Activated CD8-positive, alpha-beta memory T cell treated with anti-CD3 and anti-CD28 coated beads for 24 hours (primary cell): Measurements from ENCODE around the gene FOXP2.
"Not testable (repeated sequence)": the region's sequence is repeated elsewhere in the genome, so short reads cannot be mapped to it uniquely, and the experiment has no call there.

Source experiments
- DNase-seq: peaks from one replicate; pipeline ENCODE4 v3.0.0-alpha.2; 2020

FOXP2 gene

DNA sequence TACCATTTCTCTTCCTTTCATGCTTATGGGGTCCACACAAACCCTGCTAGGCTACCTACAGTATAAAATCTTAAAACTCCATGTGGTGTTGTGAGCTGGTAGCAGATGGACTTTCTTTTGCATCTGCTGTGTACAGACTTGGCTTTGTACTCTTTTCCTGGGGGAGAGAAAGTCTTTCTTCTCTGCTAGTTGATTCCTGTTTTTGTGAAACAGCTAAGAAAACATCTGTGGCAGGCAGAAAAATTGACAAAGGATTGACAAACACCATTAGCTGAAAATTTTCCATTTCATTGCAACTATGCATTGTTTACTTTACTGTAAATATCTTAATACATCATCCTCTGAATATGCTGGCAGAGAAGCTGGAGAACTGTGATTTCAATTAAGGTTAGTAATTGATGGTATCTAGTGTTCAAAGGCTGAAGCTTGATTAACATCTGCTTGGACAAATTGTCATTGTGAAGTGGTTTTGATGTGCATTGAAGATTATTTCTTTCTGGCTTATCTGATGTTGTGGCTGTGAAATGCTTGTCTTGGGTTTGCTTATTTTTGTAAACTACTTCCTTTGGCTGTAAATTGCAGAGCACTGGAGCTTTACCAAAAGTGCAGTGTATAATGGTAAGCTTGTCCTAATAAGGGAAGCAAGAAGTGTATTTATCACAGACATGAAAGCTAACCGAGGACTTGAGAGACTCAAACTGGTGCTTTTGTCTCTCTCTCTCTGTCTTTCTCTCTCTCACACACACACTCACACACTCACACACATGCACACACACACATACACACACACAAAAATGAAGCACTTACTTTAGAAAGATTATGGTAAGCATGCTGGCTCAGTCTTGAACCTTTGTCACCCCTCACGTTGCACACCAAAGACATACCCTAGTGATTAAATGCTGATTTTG is at the start of gene FOXP2:
Gene FOXP2 (plus strand): TSS at position 660 of the 908 bp plus-strand sequence. CDS start 11,697 bp downstream, outside the sequence.
- no peak for DNase-seq

DNA sequence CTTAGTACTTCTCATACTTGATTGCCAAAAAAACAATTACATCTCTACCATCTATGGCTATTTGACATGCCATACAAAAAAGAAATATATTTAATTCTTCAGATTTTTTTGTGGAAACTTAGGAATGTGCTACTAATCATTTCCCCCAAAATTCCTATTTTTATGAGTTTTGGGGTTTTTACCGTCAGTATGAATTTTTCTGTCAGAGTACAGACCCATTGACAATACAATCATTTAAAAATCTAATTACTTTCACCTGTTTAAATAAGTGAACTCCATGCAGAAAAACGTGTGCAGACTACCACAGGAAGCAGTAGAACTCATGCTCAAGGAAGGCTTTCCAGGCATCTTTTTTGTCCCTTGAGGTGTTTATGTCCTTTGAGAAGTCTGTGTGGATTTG is 48.8 kb upstream of the FOXP2 start:
- no peak for DNase-seq

GRCh38 chr7:114368492-114368891 is 46.1 kb upstream of the FOXP2 start:
- no peak for DNase-seq

- DNase-seq: no peak
Measured at GRCh38 chr7:114369294-114369693, 45.3 kb upstream of the FOXP2 start.

- DNase-seq: no peak
Measured at GRCh38 chr7:114372619-114373018, 42.0 kb upstream of the FOXP2 start.

DNA sequence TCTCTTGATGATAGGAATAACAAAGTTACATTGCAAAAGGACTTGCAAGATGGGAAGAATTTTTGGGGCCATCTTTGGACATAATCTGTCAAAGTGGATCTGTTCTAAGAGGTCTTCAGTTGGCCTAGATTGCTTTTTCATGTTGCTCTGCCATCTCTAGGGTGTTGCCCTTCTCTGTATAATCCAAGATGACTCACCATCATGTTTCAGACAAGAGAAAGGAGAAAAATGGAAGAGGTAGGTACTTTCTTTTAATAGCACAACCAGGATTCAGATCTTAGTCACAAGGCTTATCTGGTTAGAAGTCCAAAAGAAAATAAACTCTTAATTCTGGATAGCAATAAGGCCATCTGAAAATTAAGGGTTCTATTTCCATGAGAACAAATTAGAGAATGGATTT is 38.7 kb upstream of the FOXP2 start:
- no peak for DNase-seq

GRCh38 chr7:114383946-114384345 is 30.7 kb upstream of the FOXP2 start:
- DNase-seq: not testable (repeated sequence)

- DNase-seq: not testable (repeated sequence)
Measured at GRCh38 chr7:114384346-114384745, 30.3 kb upstream of the FOXP2 start.

DNA sequence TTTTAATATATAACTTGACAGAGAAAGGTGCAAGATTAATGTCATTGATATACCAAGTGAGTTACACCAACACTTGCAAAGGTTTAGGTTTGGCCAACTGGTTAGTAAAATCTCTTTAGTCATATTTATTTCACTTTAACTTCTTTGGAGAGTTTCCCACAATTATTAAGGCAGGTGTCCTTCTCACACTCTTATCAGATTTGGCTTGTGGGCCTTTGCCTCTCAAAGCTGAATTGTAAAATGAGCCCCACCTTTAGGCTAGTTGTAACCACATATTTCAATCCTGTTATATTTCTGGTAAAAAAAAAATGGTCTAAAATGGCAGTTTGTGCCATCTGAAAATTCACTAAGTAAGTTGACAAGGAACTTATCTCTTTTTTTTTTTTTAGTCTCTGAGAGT is 26.6 kb upstream of the FOXP2 start:
- DNase-seq: no peak

GRCh38 chr7:114392686-114393085 is 21.9 kb upstream of the FOXP2 start:
- no peak for DNase-seq

GRCh38 chr7:114402876-114403635 is 11.6 kb upstream of the FOXP2 start:
- no peak for DNase-seq

DNA sequence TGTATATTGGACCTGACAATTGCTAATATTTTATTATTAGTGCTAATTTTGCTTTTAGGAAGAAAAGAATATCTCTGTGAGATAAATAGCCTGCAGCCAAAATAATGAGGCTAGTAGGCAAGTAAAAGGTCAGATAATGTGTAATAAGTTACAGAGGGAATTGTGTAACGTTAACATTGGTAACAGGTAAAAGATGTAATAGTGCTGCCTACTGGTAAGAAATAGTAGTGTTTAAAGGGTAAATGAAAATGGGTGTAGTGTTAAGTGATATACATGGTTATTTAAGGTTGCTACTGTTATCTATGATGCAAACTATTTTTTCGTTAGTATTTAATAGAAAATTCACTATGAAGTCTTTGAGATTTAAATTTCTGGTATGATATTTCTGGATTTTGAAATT is 9.2 kb upstream of the FOXP2 start:
- no peak for DNase-seq

DNA sequence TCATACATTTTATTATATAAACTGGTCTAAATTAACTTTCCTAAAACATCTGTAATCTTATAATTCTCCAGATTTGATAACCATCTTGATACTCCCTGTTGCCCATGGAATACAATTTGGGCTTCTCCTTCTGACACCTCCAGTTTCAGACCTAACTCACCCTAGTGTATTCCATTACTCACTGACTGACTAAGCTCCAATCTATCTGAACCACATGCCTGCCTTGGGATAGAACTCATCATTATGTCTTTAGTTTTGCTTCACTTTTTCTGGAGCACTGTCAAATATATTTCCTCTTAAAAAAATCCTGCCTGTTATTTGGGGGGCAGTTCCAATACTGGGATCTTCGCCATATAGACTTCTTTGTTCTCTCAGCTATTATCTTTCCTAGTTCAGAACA is 4.9 kb upstream of the FOXP2 start:
- DNase-seq: no peak

- no peak for DNase-seq
Measured at GRCh38 chr7:114412548-114412947, 2.1 kb upstream of the FOXP2 start.

- no peak for DNase-seq
Measured at GRCh38 chr7:114413761-114414155, 857 bp upstream of the FOXP2 start.

- DNase-seq: no peak
Measured at GRCh38 chr7:114415064-114415989, 712 bp downstream of the FOXP2 start.

GRCh38 chr7:114416129-114416990 is 1.7 kb downstream of the FOXP2 start:
- no peak for DNase-seq

GRCh38 chr7:114417290-114417689 is 2.7 kb downstream of the FOXP2 start:
- no peak for DNase-seq

GRCh38 chr7:114418117-114418516 is 3.5 kb downstream of the FOXP2 start:
- no peak for DNase-seq

DNA sequence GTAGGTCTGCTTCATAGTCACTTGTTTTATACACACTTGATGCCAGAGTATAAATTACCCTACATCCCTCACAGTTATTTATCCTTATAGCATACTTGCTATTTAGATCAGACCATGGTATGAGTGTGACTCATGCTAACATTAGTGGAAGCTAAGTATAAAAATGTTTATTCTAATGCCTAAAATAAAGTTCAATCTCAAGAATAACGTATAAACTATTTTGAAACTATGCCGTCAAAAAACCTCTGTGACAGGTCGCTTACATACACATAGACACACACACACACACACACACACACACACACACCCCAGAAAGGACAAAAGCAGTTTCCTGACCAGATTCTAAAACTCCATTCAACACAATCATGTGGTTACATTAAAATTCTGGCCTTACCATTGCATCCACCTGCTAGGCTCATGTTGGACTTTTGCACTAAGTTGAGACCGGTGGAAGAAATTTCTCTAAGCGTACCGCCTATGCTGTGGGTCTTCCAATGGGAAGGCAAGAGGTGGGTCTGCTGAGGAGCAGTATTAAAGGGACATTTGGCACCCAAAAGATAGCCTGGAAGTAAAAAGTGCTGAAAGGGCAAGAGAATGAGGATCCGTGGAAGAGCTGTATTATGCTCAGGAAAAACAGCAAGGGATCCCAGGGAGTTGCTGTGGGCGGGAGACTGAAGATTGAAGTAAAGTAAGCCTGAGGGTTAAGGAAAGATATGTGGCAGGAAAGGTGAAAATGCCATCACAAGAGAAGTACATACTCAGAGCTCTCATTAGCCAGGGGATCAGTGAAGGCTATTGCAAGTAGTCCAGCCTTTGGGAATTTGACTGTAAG is 5.0 kb downstream of the FOXP2 start:
- no peak for DNase-seq
